Effector memory CD4-positive, alpha-beta T cell (primary cell): ENCODE data around the gene RNASEH2A.

ENCODE experiments used
- DNase-seq, 3 donors: peaks; one replicate each; pipeline ENCODE4 v3.0.0-alpha.2; 2020
- H3K27ac ChIP-seq: 2 replicates; pipeline ENCODE4 v1.7.0; 2013; ENCODE audit warnings: mild to moderate bottlenecking, low read length, moderate library complexity; ENCODE audit not compliant: insufficient read depth, poor library complexity, severe bottlenecking
- H3K27me3 ChIP-seq: replicated peaks from 2 replicates; pipeline ENCODE4 v1.7.0; 2013; ENCODE audit warnings: mild to moderate bottlenecking, low read length; ENCODE audit not compliant: insufficient read depth, control insufficient read depth, poor library complexity, severe bottlenecking
- H3K36me3 ChIP-seq: 2 replicates; pipeline ENCODE4 v1.7.0; 2013; ENCODE audit warnings: mild to moderate bottlenecking, low read length, moderate library complexity; ENCODE audit not compliant: control insufficient read depth, insufficient read depth
- H3K4me1 ChIP-seq: 2 replicates; pipeline ENCODE4 v1.7.0; 2013; ENCODE audit warnings: low read length, mild to moderate bottlenecking; ENCODE audit not compliant: control insufficient read depth, insufficient read depth, poor library complexity, severe bottlenecking
- H3K4me3 ChIP-seq: 2 replicates; pipeline ENCODE4 v1.7.0; 2013; ENCODE audit warnings: low read length, low read depth, mild to moderate bottlenecking; ENCODE audit not compliant: insufficient read depth, poor library complexity, severe bottlenecking
- H3K9me3 ChIP-seq: 2 replicates; pipeline ENCODE4 v1.7.0; 2013; ENCODE audit warnings: mild to moderate bottlenecking, low read length, moderate library complexity; ENCODE audit not compliant: control insufficient read depth

The RNASEH2A gene

DNA sequence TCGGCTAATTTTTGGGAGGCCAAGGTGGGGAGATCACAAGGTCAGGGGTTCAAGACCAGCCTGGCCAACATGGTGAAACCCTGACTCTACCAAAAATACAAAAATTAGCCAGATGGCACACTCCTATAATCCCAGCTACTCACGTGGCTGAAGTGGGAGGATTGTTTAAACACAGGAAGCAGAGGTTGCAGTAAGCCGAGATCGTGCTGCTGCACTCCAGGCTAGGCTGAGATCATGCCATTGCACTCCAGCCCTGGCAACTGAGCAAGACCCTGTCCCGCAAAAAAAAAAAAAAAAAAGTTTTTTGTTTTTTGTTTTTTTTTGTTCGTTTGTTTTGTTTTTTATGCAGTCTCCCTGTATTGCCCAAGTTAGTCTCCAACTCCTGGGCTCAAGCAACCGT is 53.2 kb downstream of the RNASEH2A start:
- Histone ChIP-seq H3K36me3 (no peaks in the 10 kb centered on the region), H3K4me1 (no peaks in the 10 kb centered on the region), H3K27ac (no peak overlapping the region), H3K9me3 (no peaks in the 10 kb centered on the region), H3K27me3 (no peaks in the 10 kb centered on the region), H3K4me3 (no peak overlapping the region)
- DNase-seq, result no peak
